Measurements from ENCODE around the gene SH3BGRL2. TPM values are rescaled to one million over a fixed set of nuclear protein-coding genes. Genes with fewer than 3 reads are reported as not detected.

Gene SH3BGRL2
- total and polyA plus RNA-seq, 2 of the 8 experiments (the other 6 are each of a cell fraction or from before 2014, with no cell fraction given) = 6.0 to 20.3 TPM

GRCh38 chr6:79626811-79627210 is 4.3 kb upstream of the SH3BGRL2 start (continued):
- TF ChIP-seq CHD7 (IDR thresholded peaks at IDR 0.05; ENCODE audit: insufficient replicate concordance, low read length) = no peak
- TF ChIP-seq MAFK (IDR thresholded peaks at IDR 0.05; ENCODE audit: low read depth, low read length) = no peak
- TF ChIP-seq USF2 (IDR thresholded peaks at IDR 0.05; ENCODE audit: low read length) = no peak
- TF ChIP-seq E2F6 (IDR thresholded peaks at IDR 0.05) = no peak
- no peak for TF ChIP-seq JUND (IDR thresholded peaks at IDR 0.05; ENCODE audit: low read length)
- no peak for TF ChIP-seq TCF12 (IDR thresholded peaks at IDR 0.05; ENCODE audit: low read depth, low read length)

Data from H1 (cell line).